Measurements from ENCODE around the gene MED22. TPM values are rescaled to one million over a fixed set of nuclear protein-coding genes. Genes with fewer than 3 reads are reported as not detected.

Gene MED22
- total RNA-seq, 1 experiment from 2014 or later = 18.6 TPM

DNA sequence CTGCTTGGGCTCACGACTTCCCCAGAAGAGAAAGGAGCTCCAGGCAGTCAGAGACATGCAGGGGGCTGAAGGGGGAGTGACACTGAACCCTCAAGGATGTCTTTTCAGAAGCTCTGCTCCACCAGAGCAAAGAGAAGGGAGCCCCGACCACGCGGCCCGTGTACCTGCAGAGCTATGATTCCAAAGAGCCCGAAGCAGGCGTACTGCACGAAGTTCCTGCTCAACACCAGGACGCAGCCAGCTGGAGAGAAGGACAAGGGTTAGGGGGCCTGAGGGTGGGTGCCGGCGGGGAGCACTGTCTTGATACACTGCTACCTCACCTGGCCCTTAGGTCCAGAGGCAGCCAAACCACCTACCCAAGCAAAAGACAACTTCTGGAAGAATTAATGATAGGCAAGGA is 18.5 kb upstream of the MED22 start:
- intact Hi-C loops (cut with micrococcal nuclease) = no loop called here
- Histone ChIP-seq H2AFZ (ENCODE audit: low read depth, low read length, poor library complexity, severe bottlenecking) (no peak overlapping the region), H3K36me3 (ENCODE audit: control insufficient read depth in 1 of 2, insufficient read depth in 2 of 2, low read length in 2 of 2) (peaks cover 31 to 61% of the 10 kb centered on the region in 2 experiments; a peak in 3 of 4 replicates), H3K4me3 (replicated peaks in 1 of 2; ENCODE audit: low read depth in 1 of 2, low read length in 2 of 2) (no peak overlapping the region), H3K4me2 (ENCODE audit: low read length) (no peak overlapping the region), H4K20me1 (ENCODE audit: insufficient read depth) (no peaks in the 10 kb centered on the region; the same call in 1 of the 2 replicates), H3K4me1 (ENCODE audit: control insufficient read depth in 1 of 2, insufficient read depth in 2 of 2, low read length in 2 of 2) (no peaks in the 10 kb centered on the region; a peak in 1 of 4 replicates), H3K27me3 (ENCODE audit: insufficient read depth, low read length) (no peaks in the 10 kb centered on the region), H3K9me3 (ENCODE audit: control insufficient read depth in 1 of 2, insufficient read depth in 1 of 2, low read depth in 1 of 2, low read length in 2 of 2) (no peaks in the 10 kb centered on the region), H3K79me2 (ENCODE audit: insufficient read depth, low read length) (peaks cover 65% of the 10 kb centered on the region), H3K9ac (ENCODE audit: low read length) (no peak overlapping the region), H3K9me2 (ENCODE audit: insufficient read depth) (no peaks in the 10 kb centered on the region), H3K27ac (ENCODE audit: low read depth, low read length) (no peak overlapping the region)
- ChIA-PET RAD21 (ENCODE audit: low non-redundant PET in 1 of 2, low total read pairs in 2 of 2, uncharacterized antibody in 2 of 2, unreplicated experiment in 2 of 2) (no interaction called here), CTCF (no interaction called here), POLR2A (no interaction called here)
- TF ChIP-seq SP1 (IDR thresholded peaks at IDR 0.05; ENCODE audit: low read depth) (no peak), EZH2phosphoT487 (IDR thresholded peaks at IDR 0.05; ENCODE audit: borderline replicate concordance) (no peak), SRF (IDR thresholded peaks at IDR 0.05; ENCODE audit: low read depth) (no peak), EZH2 (IDR thresholded peaks at IDR 0.05) (no peak), ZNF274 (IDR thresholded peaks at IDR 0.05; ENCODE audit: low read depth, low read length) (no peak)
- TF ChIP-seq, protein P1, sequence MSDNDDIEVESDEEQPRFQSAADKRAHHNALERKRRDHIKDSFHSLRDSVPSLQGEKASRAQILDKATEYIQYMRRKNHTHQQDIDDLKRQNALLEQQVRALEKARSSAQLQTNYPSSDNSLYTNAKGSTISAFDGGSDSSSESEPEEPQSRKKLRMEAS (IDR thresholded peaks at IDR 0.05) = no peak
- DNase-seq (ENCODE audit: low read depth, low spot score) (no peak), ATAC-seq (no peak)
- BruUV-seq (replicated peaks) = no TSS peak

DNA sequence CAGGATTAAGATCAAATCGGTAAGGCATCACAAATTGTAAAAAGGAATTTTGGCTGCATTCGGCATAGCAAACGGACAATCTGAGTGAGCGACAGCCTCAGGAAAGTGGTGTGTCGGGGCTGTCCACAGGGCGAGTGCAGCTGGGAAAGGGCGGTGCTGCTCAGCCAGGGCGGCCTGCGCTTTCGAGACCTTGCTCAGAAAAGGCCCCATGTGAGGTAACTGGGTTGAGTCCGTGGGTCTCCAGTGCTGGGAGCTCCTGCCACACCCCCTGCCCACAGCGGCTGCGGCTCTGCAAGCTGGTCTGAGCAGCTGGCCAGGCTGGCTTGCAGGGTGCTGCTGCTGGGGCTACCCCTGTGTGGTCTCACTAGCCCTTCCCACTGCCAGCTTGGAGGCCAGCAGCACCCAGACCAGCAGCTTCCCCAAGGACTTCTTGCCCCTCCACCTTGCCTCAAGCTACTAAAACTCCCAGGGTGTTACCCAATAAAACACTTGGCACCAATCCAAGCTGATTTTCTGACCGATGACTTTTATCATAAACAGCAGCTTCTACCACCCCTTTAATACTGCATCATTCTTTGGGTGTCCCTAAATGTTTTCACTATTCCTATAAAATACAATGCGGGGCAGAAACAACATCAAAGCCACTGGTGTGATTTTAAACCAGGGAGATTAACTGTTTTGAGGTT is 14.6 kb upstream of the MED22 start:
- Histone ChIP-seq H3K9ac (ENCODE audit: low read length) (no peak overlapping the region), H3K4me1 (ENCODE audit: control insufficient read depth in 1 of 2, insufficient read depth in 2 of 2, low read length in 2 of 2) (peaks cover 4% of the 10 kb centered on the region in 2 experiments; a peak in 3 of 4 replicates), H3K9me3 (ENCODE audit: control insufficient read depth in 1 of 2, insufficient read depth in 1 of 2, low read depth in 1 of 2, low read length in 2 of 2) (no peaks in the 10 kb centered on the region), H3K27ac (ENCODE audit: low read depth, low read length) (0 out of 2 replicates have a peak overlapping the region, but pooled peaks have one; percentile 2), H3K9me2 (ENCODE audit: insufficient read depth) (no peaks in the 10 kb centered on the region), H3K4me3 (replicated peaks in 1 of 2; ENCODE audit: low read depth in 1 of 2, low read length in 2 of 2) (no peak overlapping the region), H2AFZ (ENCODE audit: low read depth, low read length, poor library complexity, severe bottlenecking) (no peak overlapping the region), H3K79me2 (ENCODE audit: insufficient read depth, low read length) (peaks cover 49% of the 10 kb centered on the region), H4K20me1 (ENCODE audit: insufficient read depth) (no peaks in the 10 kb centered on the region), H3K36me3 (ENCODE audit: control insufficient read depth in 1 of 2, insufficient read depth in 2 of 2, low read length in 2 of 2) (peaks cover 40 to 60% of the 10 kb centered on the region in 2 experiments; a peak in 3 of 4 replicates), H3K27me3 (ENCODE audit: insufficient read depth, low read length) (no peaks in the 10 kb centered on the region), H3K4me2 (ENCODE audit: low read length) (no peak overlapping the region)
- TSS peak; percentile 22 for BruUV-seq (replicated peaks)
- RAD21 ChIA-PET (ENCODE audit: low non-redundant PET in 1 of 2, low total read pairs in 2 of 2, uncharacterized antibody in 2 of 2, unreplicated experiment in 2 of 2) = no interaction called here
- ATAC-seq (peak; percentile 6; the same call in 1 of the 2 replicates), DNase-seq (ENCODE audit: low read depth, low spot score) (no peak)
- no peak for TF ChIP-seq JUND (IDR thresholded peaks at IDR 0.05)
- TF ChIP-seq, protein P2, sequence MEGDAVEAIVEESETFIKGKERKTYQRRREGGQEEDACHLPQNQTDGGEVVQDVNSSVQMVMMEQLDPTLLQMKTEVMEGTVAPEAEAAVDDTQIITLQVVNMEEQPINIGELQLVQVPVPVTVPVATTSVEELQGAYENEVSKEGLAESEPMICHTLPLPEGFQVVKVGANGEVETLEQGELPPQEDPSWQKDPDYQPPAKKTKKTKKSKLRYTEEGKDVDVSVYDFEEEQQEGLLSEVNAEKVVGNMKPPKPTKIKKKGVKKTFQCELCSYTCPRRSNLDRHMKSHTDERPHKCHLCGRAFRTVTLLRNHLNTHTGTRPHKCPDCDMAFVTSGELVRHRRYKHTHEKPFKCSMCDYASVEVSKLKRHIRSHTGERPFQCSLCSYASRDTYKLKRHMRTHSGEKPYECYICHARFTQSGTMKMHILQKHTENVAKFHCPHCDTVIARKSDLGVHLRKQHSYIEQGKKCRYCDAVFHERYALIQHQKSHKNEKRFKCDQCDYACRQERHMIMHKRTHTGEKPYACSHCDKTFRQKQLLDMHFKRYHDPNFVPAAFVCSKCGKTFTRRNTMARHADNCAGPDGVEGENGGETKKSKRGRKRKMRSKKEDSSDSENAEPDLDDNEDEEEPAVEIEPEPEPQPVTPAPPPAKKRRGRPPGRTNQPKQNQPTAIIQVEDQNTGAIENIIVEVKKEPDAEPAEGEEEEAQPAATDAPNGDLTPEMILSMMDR (IDR thresholded peaks at IDR 0.05 in 2 of 3, conservative IDR thresholded peaks at IDR 0.05 in 1 of 3; ENCODE audit: borderline replicate concordance in 1 of 3, insufficient read depth in 1 of 3, low read depth in 2 of 3, low read length in 2 of 3) = no peak
- TF ChIP-seq TCF7L2 (IDR thresholded peaks at IDR 0.05; ENCODE audit: borderline replicate concordance, extremely low read depth, insufficient read depth, insufficient read length) = no peak
- POLR2A ChIA-PET = interaction anchor here (0.8 to 1.4 kb wide), 2 partner anchors 9 to 15 kb away, joined by 3 to 5 read pairs; partner anchors contain the start of genes MED22 and RPL7A
- CTCF ChIA-PET = no interaction called here
- intact Hi-C loops (cut with micrococcal nuclease) = no loop called here
